Activated naive CD4-positive, alpha-beta T cell treated with Interleukin-2 at 50 U/mL for 16 hours (primary cell): ENCODE data around the gene NSMCE4A.
"Not testable (repeated sequence)": the region's sequence is repeated elsewhere in the genome, so short reads cannot be mapped to it uniquely, and the experiment has no call there.

Source experiments
- DNase-seq: peaks from one replicate; pipeline ENCODE4 v3.0.0-alpha.2; 2020

Gene NSMCE4A, protein sequence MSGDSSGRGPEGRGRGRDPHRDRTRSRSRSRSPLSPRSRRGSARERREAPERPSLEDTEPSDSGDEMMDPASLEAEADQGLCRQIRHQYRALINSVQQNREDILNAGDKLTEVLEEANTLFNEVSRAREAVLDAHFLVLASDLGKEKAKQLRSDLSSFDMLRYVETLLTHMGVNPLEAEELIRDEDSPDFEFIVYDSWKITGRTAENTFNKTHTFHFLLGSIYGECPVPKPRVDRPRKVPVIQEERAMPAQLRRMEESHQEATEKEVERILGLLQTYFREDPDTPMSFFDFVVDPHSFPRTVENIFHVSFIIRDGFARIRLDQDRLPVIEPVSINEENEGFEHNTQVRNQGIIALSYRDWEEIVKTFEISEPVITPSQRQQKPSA

DNA sequence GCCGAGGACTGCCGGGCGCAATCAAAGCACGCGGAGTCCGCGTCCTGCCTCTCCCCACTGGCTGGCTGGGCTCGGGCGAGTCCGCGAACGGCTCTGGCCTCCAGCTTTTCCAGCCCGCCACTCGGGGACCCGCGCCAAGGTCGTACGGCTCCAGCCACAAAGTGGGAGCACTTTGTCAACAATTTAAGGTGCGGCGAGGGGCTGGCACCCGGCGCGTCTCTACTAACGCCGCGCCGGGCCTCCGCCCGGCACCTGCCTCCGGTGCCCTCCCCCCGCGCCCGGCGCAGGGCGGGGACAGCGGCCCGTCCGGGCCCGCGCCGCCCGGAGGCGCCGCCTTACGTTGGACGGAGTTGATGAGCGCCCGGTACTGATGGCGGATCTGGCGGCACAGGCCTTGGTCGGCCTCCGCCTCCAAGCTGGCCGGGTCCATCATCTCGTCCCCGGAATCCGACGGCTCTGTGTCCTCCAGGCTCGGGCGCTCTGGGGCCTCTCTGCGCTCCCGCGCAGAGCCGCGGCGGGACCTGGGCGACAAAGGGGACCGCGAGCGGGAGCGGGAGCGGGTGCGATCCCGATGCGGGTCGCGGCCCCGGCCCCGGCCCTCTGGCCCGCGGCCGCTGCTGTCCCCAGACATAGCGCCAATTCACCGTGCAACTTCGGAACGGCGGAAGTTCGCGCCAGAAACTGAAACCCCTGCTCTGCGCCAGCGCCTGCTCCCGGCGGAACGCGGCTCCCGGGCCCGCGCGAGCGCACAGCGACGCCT lies at the start of gene NSMCE4A:
Gene NSMCE4A, minus strand, starts transcription at position 683 of the 760 bp plus-strand sequence. Its CDS starts 52 bp downstream, at position 631.
- DNase-seq: peak; percentile 80

DNA sequence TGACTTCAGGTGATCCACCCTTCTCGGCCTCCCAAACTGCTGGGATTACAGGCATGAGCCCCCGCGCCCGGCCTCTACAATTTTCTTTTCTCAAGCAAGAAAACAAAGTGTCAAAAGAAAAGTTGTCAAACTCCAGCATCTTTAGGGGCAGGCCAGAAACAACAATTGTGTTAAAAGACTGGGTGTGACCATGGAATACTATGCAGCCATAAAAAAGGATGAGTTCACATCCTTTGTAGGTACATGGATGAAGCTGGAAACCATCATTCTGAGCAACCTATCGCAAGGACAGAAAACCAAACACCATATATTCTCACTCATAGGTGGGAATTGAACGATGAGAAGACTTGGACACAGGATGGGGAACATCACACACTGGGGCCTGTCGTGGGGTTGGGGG lies 48.2 kb upstream of the NSMCE4A start:
- not testable (repeated sequence) for DNase-seq

DNA sequence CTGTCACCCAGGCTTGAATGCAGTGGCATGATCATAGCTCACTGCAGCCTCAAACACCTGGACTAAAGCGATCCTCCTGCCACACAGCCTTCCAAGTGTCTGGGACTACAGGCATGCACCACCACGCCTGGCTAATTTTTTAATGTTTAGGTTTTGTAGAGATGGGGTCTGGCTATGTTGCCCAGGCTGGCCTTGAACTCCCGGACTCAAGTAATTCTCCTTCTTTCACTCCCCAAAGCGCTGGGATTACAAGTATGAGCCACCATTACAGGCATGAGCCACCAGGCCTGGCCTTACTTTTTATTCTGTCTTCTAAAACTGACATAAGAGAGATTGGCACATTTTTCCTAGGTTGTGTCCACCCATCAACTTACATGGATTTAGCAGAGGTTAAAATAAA lies 47.3 kb upstream of the NSMCE4A start:
- DNase-seq: no peak

DNA sequence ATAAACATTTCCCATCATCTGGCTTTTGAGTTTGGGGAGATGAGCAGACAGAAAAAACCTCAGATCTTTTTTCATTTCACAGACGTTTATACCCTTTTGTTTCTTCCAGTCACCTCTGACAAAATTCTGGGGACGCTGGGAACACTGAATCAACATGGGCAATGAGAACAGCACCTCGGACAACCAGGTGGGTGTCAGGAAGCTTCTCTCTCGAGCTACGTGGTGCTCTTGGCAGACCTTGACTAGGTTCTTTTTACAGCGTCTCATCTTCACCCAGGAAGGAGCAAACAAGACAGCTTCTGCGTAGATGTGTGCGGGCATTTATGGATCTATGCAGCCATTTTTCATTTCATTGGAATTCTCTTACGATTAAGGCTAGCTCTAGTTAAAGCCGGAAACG lies 46.8 kb upstream of the NSMCE4A start:
- DNase-seq: no peak

DNA sequence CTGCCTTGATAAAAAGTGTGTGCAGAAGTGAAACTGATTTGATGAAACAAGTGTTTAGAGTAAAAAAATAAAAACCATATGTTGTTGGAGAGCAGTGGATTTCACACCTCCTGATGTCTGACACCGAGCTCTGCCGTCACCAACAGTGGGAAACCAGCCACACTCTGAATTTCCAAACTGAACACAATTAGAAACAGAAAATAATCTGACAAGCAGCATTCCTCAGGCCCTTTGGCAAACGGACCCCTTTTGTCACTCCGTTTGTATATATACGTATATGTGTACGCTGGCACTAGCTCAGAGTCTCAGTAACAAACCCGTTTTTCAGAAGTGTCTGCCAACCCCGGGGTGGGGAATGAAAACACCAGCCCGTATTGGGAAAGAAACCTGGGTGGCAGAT lies 46.4 kb upstream of the NSMCE4A start:
- DNase-seq: no peak

DNA sequence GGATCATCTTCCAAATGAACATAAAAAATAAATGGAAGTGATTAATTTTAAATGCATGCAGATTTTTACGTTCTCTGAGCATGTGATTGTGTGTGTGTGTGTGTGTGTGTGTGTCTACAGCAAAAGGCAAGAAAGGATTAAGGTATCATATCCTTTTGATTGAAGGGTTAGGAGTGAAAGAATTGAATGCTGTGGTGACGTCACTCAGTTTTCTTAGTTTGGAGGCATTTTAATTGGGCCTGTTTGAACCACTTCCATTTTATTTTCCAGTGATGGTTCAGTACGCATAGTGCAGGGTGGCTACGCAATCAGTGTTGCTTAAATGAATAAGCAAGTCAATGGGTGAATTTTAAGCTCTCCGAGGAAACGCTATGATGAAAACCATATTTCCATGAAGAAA lies 45.2 kb upstream of the NSMCE4A start:
- DNase-seq: no peak

DNA sequence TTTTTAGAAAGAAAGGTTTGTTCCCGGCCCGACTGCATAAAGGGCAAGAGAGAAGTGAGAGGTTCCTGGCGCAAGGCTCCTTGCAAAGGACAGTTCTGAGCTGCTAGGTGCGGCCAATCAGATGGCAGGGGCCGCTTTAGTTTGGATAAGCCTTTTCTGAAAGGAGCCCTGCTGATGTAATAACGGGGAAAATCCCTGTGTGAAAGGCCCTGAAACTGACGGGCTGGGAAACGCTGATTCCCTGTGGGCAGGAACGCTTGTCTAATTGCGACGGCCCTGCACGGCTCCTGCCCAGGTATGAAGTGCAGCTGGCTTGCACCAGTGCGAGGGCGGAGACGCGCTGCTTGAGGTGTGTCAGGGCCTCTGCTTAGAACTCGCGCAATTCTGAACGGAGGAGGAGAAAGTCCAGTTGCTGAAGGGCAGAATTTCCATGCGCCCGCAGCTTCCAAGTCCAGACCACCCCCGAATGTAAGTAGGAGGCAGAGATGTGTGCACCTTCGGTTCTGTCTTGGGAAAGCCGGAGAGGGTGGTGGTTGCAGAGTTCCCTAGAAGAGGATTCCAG lies 44.5 kb upstream of the NSMCE4A start:
- DNase-seq: no peak

DNA sequence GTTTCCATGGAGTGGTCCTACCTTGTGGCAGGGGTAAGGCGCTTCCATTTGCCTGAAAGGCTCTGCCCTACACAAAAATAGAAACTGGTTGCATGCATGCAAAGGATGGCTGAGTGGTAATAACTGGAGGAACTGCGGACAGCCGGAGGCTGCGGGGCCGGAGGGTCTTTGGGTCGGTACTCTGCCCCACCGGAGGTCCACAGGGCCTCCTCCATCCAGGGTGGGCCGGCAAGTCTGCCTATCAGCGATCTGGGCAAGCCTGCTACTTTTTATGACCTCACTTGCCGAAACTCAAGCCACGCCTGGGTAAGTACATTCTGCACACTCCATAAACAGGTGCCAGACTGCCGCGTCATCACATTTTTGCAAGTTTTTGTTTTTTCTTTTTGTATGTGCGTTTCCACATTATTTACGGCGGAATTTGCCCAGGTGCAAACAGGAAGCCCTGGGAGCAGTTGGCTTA lies 44.0 kb upstream of the NSMCE4A start:
- no peak for DNase-seq

DNA sequence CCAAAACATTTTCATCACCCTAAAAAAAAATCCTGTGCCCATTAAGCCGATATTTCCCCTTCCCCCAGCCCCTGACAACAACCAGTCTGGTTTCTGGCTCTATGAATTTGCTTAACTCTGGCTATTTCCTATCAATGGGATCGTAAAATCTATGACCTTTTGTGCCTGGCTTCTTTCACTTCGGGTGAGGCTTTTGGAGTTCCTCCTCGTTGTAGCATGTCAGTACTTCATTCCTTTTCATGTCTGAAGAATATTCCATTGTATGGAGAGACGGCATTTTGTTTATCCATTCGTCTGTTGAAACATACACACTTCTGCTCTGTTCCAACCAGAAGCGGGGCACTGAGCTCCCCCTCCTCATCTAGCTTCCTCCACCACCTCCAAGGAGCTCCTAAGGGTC lies 43.5 kb upstream of the NSMCE4A start:
- DNase-seq: no peak

DNA sequence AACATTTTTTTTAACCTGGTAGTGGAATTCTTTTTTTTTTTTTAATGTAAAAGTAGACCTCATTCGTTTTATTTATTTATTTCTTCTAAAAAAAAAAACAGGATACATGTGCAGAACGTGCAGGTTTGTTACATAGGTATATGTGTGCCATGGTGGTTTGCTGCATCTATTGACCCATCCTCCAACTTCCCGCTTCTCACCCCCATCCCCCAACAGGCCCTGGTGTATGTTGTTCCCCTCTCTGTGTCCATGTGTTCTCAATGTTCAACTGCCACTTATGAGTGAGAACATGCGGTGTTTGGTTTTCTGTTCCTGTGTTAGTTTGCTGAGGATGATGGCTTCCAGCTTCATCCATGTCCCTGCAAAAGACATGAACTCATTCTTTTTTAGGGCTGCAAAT lies 42.9 kb upstream of the NSMCE4A start:
- not testable (repeated sequence) for DNase-seq

DNA sequence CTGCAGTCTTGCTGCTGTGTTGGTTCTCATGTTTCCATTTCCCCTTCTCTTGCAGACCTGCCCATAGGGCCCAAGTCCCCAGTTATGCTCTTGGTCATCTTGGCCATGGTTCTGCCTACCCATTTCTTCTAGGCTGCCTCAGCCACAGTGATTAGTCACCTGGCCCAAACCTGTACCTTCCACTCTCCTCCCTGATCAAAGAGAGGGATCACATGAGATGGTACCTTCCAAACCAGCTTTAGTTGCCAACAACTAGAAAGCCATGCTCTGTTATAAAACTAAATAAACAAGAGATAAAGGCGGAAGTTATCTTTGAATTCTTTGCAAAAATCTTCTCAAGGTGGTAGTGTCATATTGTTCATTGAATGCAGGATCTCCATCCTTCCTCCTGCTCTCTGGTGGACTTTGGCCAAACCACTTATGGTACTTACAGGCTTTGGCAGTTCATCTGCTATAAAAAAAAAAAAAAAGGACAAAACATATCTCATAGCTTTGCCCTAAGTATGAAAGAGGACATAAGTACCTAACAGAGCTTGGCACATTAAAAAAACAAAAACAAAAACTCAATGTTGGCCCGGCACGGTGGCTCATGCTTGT lies 39.7 kb upstream of the NSMCE4A start:
- DNase-seq: no peak

DNA sequence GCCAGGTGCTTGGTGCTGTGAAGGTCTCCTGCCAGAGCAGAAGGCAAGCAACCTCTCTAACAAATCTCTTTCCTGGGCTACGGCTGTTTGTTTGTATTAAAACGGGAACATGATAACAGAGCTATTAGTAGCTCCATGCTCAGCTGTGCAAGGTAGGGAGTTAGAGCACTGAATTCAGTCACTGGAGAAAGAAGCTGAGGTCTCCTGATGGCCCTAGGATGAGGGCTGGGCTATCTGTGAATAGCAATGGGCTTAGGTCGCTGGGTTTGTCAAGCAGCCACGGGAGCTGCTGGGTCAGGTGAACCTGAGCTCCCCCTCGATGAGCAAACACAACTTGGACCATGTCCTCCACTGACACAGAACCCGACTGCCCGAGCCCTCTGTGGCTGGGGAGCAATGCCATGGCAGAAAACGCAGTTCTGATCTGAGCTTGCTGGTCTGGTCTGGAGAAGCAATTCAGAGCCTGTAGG lies 38.3 kb upstream of the NSMCE4A start:
- DNase-seq: no peak

DNA sequence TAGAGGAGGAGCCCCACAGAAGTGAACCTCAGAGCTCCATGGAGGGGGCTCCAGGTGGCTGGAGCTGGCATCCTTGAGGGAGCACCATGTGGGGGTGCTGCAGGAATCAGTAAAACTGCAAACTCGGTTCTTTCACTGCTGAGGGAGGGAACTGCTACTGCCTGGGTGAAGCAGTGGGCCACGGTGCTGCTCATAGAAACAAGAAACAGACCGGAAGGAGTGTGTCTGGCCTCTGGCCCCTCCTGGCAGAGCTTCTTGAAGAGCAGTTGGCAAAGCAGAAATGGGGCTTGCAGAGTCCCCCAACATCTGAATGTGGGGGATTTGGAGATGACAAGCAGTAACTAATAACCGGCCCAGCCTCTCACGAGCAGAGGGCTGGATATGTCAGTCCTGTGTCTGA lies 37.7 kb upstream of the NSMCE4A start:
- no peak for DNase-seq

DNA sequence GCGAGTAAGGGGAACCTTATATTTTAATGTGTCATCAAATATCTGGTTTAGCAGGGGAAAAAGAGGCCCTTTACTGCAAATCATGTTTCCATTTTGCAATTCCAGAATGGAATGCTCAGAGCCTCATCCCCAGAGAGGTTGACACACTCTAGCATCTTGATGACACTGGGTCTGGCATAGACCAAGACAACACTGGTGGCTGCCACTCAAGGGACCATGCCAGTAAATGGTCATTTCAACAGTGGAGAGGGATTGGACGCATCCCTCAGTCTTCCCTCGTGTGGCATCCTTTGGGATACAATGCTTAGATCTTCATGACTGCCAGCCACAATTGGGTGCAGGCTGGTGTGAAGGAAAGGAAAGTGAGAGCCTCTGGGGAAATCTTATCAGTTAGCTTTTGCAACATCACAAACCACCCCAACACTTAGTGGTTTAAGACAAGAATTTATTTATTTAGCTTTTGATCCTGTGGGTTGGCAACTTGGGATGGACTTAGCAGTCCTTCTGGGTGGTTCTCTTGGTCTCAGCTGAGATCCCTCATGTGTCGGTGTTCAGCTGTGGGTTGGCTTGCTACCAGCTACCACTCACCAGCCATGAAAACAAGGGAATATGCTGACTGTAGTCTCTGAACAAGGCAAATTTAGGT lies 35.5 kb upstream of the NSMCE4A start:
- no peak for DNase-seq

DNA sequence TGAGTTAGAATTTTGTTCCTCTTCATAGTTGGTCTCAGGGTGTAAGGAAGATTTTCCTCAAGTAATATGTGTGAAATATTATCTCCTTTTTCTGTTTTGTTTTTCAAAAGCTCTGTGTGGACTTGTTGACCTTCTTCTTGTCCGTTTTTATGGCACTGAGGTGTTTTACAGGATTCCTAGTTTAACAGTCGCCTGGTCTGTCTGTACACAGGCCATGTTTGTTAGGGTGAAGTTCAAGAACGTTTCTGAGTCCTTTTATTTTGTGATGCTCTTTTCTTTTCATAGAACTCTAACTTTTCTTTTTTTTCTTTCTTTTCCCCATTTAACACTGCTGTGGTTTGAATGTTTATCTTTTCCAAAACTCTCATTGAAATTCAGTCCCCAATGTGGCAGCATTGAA lies 32.4 kb upstream of the NSMCE4A start:
- DNase-seq: no peak

DNA sequence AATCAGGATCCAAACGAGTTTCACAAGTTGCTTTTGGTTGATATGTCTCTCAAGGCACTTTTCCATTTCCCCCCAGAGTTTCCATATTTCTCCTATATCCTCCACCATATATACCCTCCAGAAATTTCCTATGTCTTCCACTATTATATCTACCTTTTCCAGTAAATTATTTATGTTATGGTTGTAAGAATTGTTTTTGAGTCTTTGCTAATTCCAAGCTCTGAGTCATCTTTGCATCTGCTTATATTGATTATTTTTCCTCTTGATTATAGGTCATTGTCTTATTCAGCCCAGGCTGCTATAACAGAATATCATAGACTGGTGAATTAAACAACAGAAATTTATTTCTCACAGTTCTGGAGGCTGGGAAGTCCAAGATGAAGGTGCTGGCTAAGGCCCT lies 26.7 kb upstream of the NSMCE4A start:
- no peak for DNase-seq

DNA sequence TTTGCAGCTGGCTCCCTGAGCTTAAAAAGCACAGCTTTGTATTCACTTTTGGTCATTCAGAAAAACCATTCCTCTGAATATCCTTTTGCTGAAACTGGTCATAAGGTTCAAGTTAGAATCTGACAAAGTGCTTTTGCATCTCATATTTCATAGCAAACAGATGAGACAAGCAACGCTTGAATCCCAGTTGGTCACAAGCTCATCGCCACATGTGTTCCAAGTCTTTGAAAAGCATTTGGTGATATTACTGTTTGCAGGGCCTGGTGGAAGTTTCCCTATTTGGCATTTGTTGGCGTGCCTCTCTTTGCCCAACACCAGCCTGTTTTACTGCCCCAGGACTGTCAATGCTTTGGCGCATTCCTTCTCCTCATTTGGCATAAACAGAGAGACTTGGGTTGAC lies 24.3 kb upstream of the NSMCE4A start:
- no peak for DNase-seq

DNA sequence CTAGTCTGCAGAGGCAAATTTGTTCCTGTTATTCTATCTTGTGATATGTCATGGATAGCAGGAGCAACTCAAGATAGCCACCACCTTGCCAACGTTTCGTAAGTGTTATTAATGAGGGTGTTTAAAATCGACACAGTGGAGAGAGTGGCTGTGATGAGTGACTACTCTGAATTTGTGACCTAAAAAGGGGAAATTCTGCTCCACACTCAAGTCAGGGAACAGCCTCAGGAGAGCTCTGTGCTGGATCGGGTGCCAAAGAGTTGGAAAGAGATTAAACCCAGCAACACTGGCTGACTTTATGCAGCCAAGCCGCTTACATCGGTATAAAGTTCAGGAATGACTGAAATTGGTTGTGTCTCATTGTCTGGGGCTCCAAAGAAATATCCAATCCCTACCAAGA lies 23.4 kb upstream of the NSMCE4A start:
- no peak for DNase-seq

DNA sequence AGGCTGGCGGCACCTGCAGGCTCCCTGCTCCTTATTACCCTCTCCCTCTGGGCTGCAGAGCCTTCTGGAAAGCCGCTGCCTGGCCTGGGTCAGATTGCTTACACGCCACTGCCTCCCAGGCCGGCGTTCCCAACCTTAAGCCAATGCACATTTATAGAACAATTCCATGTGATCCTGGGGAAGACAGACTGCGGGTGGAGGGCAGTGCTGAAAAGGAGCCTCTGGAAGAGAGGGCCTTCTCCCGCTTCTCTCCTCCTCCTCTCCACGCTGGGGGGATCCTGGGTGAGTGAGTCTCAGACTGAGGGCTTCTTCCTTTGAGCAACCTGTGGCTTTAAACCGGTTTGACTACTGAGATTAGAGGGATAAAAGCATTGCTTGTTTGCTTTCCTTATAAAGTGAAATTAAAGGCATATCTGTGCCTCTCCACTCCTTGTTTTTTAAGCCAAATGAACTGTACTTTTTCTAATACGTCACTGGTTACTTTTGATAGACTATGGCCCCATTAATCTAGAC lies 19.5 kb upstream of the NSMCE4A start:
- DNase-seq: no peak

DNA sequence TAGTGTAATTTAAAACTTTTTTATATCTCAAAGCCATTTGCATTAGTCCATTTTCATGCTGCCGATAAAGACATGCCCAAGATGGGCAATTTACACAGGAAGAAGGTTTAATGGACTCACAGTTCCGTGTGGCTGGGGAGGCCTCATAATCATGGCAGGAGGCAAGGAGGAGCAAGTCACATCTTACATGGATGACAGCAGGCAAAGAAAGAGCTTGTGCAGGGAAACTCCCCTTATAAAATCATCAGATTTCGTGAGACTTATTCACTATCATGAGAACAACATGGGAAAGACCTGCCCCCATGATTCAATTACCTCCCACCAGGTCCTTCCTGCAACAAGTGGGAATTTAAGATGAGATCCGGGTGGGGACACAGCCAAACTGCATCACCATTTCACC lies 16.7 kb upstream of the NSMCE4A start:
- DNase-seq: not testable (repeated sequence)

DNA sequence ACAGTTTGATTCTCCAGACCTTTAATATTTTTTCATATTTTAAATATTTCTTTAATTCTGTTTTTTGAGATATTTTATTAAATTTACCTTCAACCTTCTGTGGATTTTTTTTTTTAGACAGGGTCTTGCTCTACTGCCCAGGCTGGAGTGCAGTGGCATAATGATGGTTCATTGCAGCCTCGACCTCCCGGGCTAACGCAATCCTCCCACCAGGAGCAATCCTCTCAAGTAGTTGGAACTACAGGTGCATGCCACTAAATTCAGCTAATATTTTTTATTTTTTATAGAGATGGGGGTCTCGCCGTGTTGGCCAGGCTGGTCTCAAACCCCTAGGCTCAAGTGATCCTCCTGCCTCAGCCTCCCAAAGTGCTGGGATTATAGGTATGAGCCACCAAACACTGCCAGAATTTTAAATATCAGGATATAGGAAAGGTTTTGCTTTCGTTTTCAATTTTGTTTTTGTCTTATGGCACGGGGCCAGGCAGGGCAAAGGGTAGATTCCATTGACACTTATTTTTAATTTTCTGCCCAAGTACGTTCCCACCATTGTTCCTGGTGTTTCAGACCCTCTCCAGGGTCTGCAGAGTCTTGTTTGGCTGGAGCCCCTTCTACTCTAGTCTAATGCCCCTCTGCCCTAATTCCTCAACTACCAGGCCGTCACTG lies 15.1 kb upstream of the NSMCE4A start:
- no peak for DNase-seq
